NCI-H1092 (cell line): Measurements from ENCODE around the gene CNP.
A peak's percentile ranks its signal among the peaks of the same experiment; 100 is the strongest.

Experiments
- DNase-seq: peaks from one replicate; lab custom pipeline; 2025; lab: John Stamatoyannopoulos, UW

The CNP gene

DNA sequence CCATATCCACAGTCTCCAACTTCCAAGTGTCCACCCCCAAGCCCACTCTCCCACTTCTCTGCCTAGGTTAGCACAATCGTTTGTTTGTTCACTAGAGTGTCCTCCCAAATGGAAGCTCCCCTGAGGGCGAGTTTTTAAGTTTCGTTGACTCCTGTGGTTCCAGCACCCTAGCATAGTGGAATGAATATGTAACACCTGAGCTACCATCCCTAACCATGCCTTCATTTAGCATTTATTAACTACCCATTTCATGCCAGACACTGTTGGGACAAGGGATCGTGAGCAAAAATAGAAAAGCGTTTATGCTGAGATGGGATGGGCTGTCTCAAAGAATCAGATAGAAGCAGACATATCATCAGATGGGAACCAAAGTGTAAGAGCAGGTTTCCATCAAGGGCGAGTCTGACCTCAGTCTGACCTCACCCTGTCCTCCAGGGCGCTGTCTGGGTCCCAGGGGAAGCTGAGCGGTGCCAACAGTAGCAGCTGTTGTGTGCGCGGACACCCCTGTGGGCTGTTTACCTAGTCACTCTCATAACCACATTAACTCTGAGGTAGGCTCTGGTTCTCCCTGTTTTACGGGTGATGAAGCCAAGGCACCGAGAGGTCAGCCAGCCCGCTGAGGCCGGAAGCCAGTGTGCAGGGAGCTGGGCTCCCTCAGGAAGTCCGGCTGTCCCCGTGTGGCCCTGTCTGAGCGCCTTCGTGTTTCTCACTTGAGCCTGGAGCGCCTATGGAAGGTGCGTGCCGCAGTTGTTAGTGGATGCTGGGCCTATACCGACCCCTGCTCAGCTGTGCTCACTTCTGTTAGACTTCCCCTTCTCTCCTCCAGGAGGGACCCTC is 6.2 kb downstream of the CNP start:
- peak; percentile 86 for DNase-seq

- DNase-seq, result no peak
Observed at GRCh38 chr17:41973408-41973811, 6.8 kb downstream of the CNP start.

GRCh38 chr17:41974031-41974430 is 7.4 kb downstream of the CNP start:
- no peak for DNase-seq

DNA sequence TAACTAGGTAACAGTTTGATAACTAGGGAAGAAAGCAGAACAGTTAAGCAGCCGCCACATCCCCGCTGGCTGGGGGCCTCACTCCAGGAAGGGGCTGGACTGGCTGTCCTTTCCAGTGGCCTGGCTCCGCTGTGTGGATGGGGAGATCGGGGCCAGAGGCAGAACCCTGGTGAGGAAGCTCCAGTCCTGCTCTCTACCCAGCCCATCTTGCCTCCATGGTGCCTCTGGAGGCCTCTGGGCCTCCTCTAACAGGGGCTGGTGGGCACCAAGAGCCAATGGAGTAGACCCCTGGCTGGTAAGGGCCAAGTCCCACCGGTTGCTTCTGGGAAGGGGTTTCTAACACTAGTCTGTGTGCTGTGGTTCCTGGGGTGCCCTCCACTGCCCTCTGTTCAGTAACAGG is 8.1 kb downstream of the CNP start:
- DNase-seq, result no peak

GRCh38 chr17:41975099-41976083 is 8.8 kb downstream of the CNP start:
- no peak for DNase-seq

DNA sequence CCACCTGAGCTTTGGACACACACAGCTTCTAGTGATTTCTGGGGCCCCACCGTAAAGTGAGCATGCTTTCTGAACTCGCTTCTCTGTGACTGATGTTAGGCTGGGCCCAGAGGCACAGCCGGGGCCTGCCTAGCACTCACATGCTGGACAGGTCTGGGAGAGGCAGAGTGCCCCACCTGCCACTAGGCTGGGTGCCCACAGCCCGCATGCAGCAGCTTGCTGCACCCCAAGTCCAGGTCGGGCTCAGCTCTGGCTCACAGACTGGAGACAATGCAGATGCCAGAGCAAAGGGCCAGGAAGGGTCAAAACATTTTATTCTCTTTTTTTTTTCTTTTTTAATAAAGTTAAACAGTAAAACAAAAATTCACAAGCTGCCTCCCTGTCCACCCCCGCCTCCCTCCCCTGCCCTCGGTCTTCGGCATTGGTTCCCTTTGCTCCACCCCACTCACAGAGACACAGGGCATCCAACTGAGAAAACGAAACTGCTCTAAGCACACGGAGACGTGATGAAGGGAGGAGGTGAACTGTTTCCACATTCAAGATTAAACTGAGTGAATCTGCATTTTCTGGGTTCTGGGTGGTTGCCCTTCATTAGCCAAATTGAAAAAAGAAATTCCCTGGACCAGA is 9.7 kb downstream of the CNP start:
- DNase-seq, result no peak

DNA sequence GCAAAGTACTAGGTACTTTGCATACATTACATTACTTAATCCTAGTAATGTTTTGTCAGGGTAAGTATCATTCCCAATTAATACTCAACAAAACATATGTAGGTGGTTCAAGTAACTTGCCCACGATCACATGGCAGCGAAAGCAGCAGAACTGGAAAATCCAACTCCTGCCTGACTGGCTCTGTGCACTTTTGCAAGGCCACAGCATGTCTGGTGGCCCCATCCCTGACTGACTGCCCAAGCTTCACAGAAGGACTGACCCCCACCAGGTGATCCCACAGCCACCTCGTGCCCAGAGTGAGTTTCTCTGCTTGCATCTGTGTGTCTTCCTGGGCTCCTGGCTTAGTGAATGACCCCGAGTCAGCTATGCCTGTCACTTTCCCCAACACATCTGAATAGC is 11.4 kb downstream of the CNP start:
- DNase-seq, result no peak

GRCh38 chr17:41982026-41982760 is 15.6 kb downstream of the CNP start:
- no peak for DNase-seq

DNA sequence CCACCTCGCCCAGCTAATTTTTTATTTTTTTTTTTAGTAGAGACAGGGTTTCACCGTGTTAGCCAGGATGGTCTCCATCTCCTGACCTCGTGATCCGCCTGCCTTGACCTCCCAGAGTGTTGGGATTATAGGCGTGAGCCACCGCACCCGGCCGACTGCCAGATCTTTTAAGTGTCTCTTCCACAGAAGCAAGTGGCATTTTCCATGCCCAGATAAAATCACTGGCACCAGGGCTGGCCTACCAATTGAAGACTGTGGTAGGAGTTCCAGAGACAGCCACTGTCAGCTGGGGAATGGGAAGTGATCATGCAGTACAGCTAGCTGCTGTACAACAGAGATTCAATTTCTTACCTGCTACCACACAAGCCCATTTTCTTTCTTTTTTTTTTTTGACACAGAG is 17.9 kb downstream of the CNP start:
- no peak for DNase-seq

- no peak for DNase-seq
Observed at GRCh38 chr17:41985919-41986318, 19.3 kb downstream of the CNP start.

DNA sequence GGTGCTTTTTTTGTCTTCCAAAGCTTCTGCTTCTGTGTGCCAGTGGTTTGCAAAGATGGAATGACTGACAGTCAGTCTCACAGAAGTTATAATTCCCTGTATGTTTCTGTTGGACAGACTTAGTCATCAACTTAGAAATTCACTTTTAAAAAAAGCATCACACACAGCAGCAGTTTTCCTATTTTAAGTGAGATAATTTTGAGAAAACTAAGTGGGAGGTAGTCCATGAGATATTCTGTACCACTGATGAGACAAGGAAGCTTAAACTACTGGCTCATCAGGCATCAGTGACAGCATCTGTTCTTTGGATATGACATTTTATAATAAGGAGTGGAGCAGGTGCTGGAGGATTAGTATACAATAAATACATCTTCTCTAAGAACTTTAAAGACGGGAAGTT is 20.0 kb downstream of the CNP start:
- no peak for DNase-seq

DNA sequence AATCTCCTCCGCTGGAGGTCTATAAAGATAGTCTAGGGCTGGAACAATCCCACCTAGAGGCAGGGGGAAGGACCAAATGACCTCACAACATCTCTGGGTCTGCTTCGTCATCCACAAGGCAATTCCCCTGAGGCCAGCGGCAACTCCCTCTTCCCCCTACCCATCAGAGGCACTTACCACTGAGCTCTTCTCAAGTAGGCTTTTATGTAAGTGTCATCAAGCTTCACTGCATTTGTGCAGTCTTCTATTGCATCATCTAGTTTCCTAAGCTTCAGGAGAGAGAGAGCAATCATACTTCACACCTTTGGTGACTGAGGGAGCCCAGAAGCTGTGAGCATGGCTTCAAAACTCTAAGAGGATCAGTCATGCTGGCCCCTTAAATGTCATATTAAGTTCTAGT is 21.0 kb downstream of the CNP start:
- DNase-seq, result no peak

- DNase-seq, result no peak
Observed at GRCh38 chr17:41988418-41988817, 21.8 kb downstream of the CNP start.

DNA sequence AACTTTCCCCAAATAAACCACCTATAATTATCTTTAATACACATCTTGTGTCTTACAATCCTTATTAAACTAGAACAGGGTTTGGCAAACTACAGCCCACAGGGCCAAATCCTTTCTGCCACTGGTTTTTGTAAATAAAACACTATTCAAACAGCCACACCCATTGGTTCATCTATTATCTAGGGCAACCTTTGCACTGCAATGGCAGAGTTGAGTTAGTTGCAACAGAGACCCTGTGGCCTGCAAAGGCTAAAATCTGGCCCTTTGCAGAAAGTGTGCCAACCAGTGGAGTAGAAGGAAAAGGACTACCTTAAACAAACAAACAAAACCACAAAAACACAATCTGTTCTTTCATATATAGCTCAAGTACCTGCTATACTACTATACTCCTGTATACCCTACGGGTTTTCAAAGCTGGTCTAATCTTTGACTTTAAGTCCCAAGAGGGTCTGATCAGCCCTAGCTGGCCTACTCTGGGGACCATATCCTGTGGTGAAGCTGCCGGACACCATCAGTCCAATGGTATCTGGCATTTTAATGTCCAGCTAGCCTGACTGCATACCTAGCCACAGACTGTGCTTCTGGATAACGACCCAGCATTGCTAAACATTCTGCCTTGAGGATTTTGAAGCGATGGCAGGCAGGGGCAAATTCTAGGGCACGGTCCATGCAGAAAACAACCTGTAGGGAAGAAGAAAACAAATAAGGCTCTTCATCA is 23.3 kb downstream of the CNP start:
- no peak for DNase-seq

GRCh38 chr17:41992576-41992975 is 26.0 kb downstream of the CNP start:
- DNase-seq, result no peak

- no peak for DNase-seq
Observed at GRCh38 chr17:41996855-41997164, 30.2 kb downstream of the CNP start.

GRCh38 chr17:41998497-41998896 is 31.9 kb downstream of the CNP start:
- DNase-seq, result no peak

- no peak for DNase-seq
Observed at GRCh38 chr17:42000413-42001133, 34.0 kb downstream of the CNP start.

- DNase-seq, result no peak
Observed at GRCh38 chr17:42001729-42002128, 35.1 kb downstream of the CNP start.

- DNase-seq, result no peak
Observed at GRCh38 chr17:42002175-42002791, 35.7 kb downstream of the CNP start.
